Effector memory CD8-positive, alpha-beta T cell (primary cell): ENCODE results near the gene PCDHAC2.

ENCODE experiments used
- ATAC-seq: fragments of 150-1000 bp; cut with Tn5 transposase; replicated peaks from 2 replicates; pipeline ENCODE4 v1.10.0; 2021; ENCODE audit warnings: mild to moderate bottlenecking, moderate library complexity
- DNase-seq, 3 experiments: peaks; one replicate each; pipeline ENCODE4 v3.0.0; 2021
- H3K27ac Mint-ChIP-seq, 2 donors: one replicate each; pipeline ENCODE4 v1.8.0; 2022; ENCODE audit warnings: mild to moderate bottlenecking in 2 of 2, mixed read lengths in 2 of 2, moderate library complexity in 2 of 2
- H3K27me3 Mint-ChIP-seq, 2 donors: one replicate each; pipeline ENCODE4 v1.8.0; 2022; ENCODE audit warnings: mixed read lengths in 2 of 2
- H3K36me3 Mint-ChIP-seq: one replicate; pipeline ENCODE4 v1.8.0; 2022; ENCODE audit warnings: mild to moderate bottlenecking, moderate library complexity, mixed read lengths; ENCODE audit not compliant: insufficient read depth
- H3K4me1 Mint-ChIP-seq, 2 donors: one replicate each; pipeline ENCODE4 v1.8.0; 2022; ENCODE audit warnings: low read depth in 2 of 2, mixed read lengths in 2 of 2
- H3K4me3 Mint-ChIP-seq, 2 donors: one replicate each; pipeline ENCODE4 v1.8.0; 2022; ENCODE audit warnings: mild to moderate bottlenecking in 2 of 2, mixed read lengths in 2 of 2, moderate library complexity in 2 of 2
- H3K9me3 Mint-ChIP-seq, 2 donors: one replicate each; pipeline ENCODE4 v1.8.0; 2022; ENCODE audit warnings: mixed read lengths in 2 of 2

PCDHAC2 gene

GRCh38 chr5:140965905-140966292 lies 377 bp upstream of the PCDHAC2 start:
- H3K9me3 Mint-ChIP-seq: no peaks in the 10 kb centered on the region
- DNase-seq (no peak), ATAC-seq (no peak)
- H3K4me1 Mint-ChIP-seq: no peaks in the 10 kb centered on the region
- H3K27me3 Mint-ChIP-seq: peaks cover 28 to 60% of the 10 kb centered on the region in 2 donors
- H3K4me3 Mint-ChIP-seq: no peak overlapping the region
- no peak overlapping the region for H3K27ac Mint-ChIP-seq
- no peaks in the 10 kb centered on the region for H3K36me3 Mint-ChIP-seq

- DNase-seq (no peak), ATAC-seq (no peak)
- no peaks in the 10 kb centered on the region for H3K36me3 Mint-ChIP-seq
- no peaks in the 10 kb centered on the region for H3K4me1 Mint-ChIP-seq
- peaks cover 28 to 58% of the 10 kb centered on the region in 2 donors for H3K27me3 Mint-ChIP-seq
- H3K4me3 Mint-ChIP-seq: no peak overlapping the region
- H3K27ac Mint-ChIP-seq: no peak overlapping the region
- no peaks in the 10 kb centered on the region for H3K9me3 Mint-ChIP-seq
Observed at GRCh38 chr5:140967226-140967893, 1.1 kb downstream of the PCDHAC2 start.

GRCh38 chr5:140969880-140970279 lies 3.6 kb downstream of the PCDHAC2 start:
- peaks cover 21 to 36% of the 10 kb centered on the region in 2 donors for H3K27me3 Mint-ChIP-seq
- H3K27ac Mint-ChIP-seq: no peak overlapping the region

GRCh38 chr5:140973550-140973949 lies 7.3 kb downstream of the PCDHAC2 start:
- Mint-ChIP-seq H3K27me3 (peaks cover 12 to 19% of the 10 kb centered on the region in 2 donors), H3K9me3 (peaks cover 0 to 3% of the 10 kb centered on the region in 2 donors), H3K36me3 (no peaks in the 10 kb centered on the region), H3K4me3 (no peak overlapping the region), H3K27ac (no peak overlapping the region), H3K4me1 (no peaks in the 10 kb centered on the region)
- no peak for ATAC-seq
- DNase-seq: no peak

More at GRCh38 chr5:140969880-140970279, 3.6 kb downstream of the PCDHAC2 start:
- no peak for ATAC-seq
- no peaks in the 10 kb centered on the region for H3K4me1 Mint-ChIP-seq
- no peak for DNase-seq
- H3K36me3 Mint-ChIP-seq: no peaks in the 10 kb centered on the region
- H3K4me3 Mint-ChIP-seq: no peak overlapping the region
- H3K9me3 Mint-ChIP-seq: no peaks in the 10 kb centered on the region

GRCh38 chr5:140977003-140977402 lies 10.7 kb downstream of the PCDHAC2 start:
- Mint-ChIP-seq H3K36me3 (no peaks in the 10 kb centered on the region), H3K9me3 (peaks cover 0 to 3% of the 10 kb centered on the region in 2 donors), H3K4me3 (no peak overlapping the region), H3K4me1 (no peaks in the 10 kb centered on the region), H3K27me3 (peaks cover 12 to 18% of the 10 kb centered on the region in 2 donors), H3K27ac (no peak overlapping the region)
- ATAC-seq (no peak), DNase-seq (no peak)

GRCh38 chr5:140978260-140978659 lies 12.0 kb downstream of the PCDHAC2 start:
- Mint-ChIP-seq H3K36me3 (no peaks in the 10 kb centered on the region), H3K4me1 (no peaks in the 10 kb centered on the region), H3K27ac (no peak overlapping the region), H3K27me3 (peaks cover 12 to 18% of the 10 kb centered on the region in 2 donors), H3K4me3 (no peak overlapping the region), H3K9me3 (peaks cover 0 to 4% of the 10 kb centered on the region in 2 donors)
- ATAC-seq (no peak), DNase-seq (no peak)

GRCh38 chr5:140978983-140979382 lies 12.7 kb downstream of the PCDHAC2 start:
- Mint-ChIP-seq H3K4me1 (no peaks in the 10 kb centered on the region), H3K4me3 (no peak overlapping the region)
- DNase-seq: no peak

GRCh38 chr5:140982083-140982716 lies 15.9 kb downstream of the PCDHAC2 start:
- Mint-ChIP-seq H3K9me3 (peaks cover 0 to 2% of the 10 kb centered on the region in 2 donors), H3K4me3 (no peak overlapping the region), H3K4me1 (no peaks in the 10 kb centered on the region), H3K36me3 (no peaks in the 10 kb centered on the region), H3K27ac (no peak overlapping the region), H3K27me3 (peaks cover 3 to 10% of the 10 kb centered on the region in 2 donors)
- DNase-seq (no peak), ATAC-seq (no peak)

More at GRCh38 chr5:140978983-140979382, 12.7 kb downstream of the PCDHAC2 start:
- no peak for ATAC-seq
- H3K27me3 Mint-ChIP-seq: peaks cover 12 to 18% of the 10 kb centered on the region in 2 donors
- H3K36me3 Mint-ChIP-seq: no peaks in the 10 kb centered on the region
- H3K27ac Mint-ChIP-seq: no peak overlapping the region
- peaks cover 0 to 4% of the 10 kb centered on the region in 2 donors for H3K9me3 Mint-ChIP-seq

GRCh38 chr5:140986117-140986521 lies 19.8 kb downstream of the PCDHAC2 start:
- Mint-ChIP-seq H3K4me3 (no peak overlapping the region), H3K9me3 (peaks cover 0 to 2% of the 10 kb centered on the region in 2 donors), H3K27me3 (peaks cover 9 to 19% of the 10 kb centered on the region in 2 donors), H3K36me3 (no peaks in the 10 kb centered on the region), H3K27ac (no peak overlapping the region), H3K4me1 (no peaks in the 10 kb centered on the region)
- DNase-seq (no peak), ATAC-seq (no peak)

GRCh38 chr5:140988100-140988499 lies 21.8 kb downstream of the PCDHAC2 start:
- no peak for ATAC-seq
- Mint-ChIP-seq H3K36me3 (no peaks in the 10 kb centered on the region), H3K4me3 (no peak overlapping the region), H3K27ac (no peak overlapping the region), H3K9me3 (no peaks in the 10 kb centered on the region), H3K27me3 (peaks cover 9 to 33% of the 10 kb centered on the region in 2 donors), H3K4me1 (no peaks in the 10 kb centered on the region)
- no peak for DNase-seq

- Mint-ChIP-seq H3K9me3 (no peaks in the 10 kb centered on the region), H3K27ac (no peak overlapping the region), H3K27me3 (peaks cover 9 to 33% of the 10 kb centered on the region in 2 donors), H3K4me3 (no peak overlapping the region), H3K36me3 (no peaks in the 10 kb centered on the region), H3K4me1 (no peaks in the 10 kb centered on the region)
- DNase-seq: no peak
- no peak for ATAC-seq
Observed at GRCh38 chr5:140988608-140989007, 22.3 kb downstream of the PCDHAC2 start.

- DNase-seq: no peak
- Mint-ChIP-seq H3K4me3 (no peak overlapping the region), H3K27ac (no peak overlapping the region), H3K36me3 (no peaks in the 10 kb centered on the region), H3K27me3 (peaks cover 9 to 33% of the 10 kb centered on the region in 2 donors), H3K9me3 (no peaks in the 10 kb centered on the region), H3K4me1 (no peaks in the 10 kb centered on the region)
- ATAC-seq: no peak
Observed at GRCh38 chr5:140989254-140990020, 23.2 kb downstream of the PCDHAC2 start.

- DNase-seq (no peak), ATAC-seq (no peak)
- Mint-ChIP-seq H3K9me3 (no peaks in the 10 kb centered on the region), H3K4me1 (no peaks in the 10 kb centered on the region), H3K36me3 (no peaks in the 10 kb centered on the region), H3K27ac (no peak overlapping the region), H3K27me3 (peaks cover 0 to 33% of the 10 kb centered on the region in 2 donors), H3K4me3 (no peak overlapping the region)
Observed at GRCh38 chr5:140992828-140993227, 26.6 kb downstream of the PCDHAC2 start.
